GM12878 (cell line): ENCODE results near the gene CARS2. TPM values are rescaled to one million over a fixed set of nuclear protein-coding genes. Genes with fewer than 3 reads are reported as not detected.

ENCODE experiments used
- ATAC-seq: fragments of 200-7000 bp; cut with Tn5 transposase; 3 replicates; pipeline ENCODE4 v1.9.1; 2020; ENCODE audit warnings: mild to moderate bottlenecking, moderate library complexity
- BruUV-seq: library from RNA; stranded (reverse); fragments of 400-500 nt; replicated peaks from 2 replicates; lab custom pipeline; 2021; lab: Mats Ljungman, UMichigan
- CTCF ChIA-PET: fragments of 300-600 bp; sonication (Branson Sonifier 250); formaldehyde crosslinking; extraction: SDS; loops from one replicate; lab custom pipeline; 2021; ENCODE audit warnings: inconsistent platforms; lab: Yijun Ruan, JAX
- POLR2A ChIA-PET: fragments of 350-600 bp; formaldehyde crosslinking; extraction: SDS; loops from one replicate; lab custom pipeline; 2021; ENCODE audit warnings: inconsistent platforms; lab: Charles Lee
- RAD21 ChIA-PET: fragments of 300-600 bp; sonication (Branson Sonifier 250); formaldehyde crosslinking; loops from one replicate; lab custom pipeline; 2023; ENCODE audit warnings: antibody characterized with exemption; ENCODE audit not compliant: unreplicated experiment; lab: Charles Lee
- SMC1A ChIA-PET: fragments of 300-600 bp; sonication (Branson Sonifier 250); formaldehyde crosslinking; loops from one replicate; lab custom pipeline; 2023; ENCODE audit not compliant: unreplicated experiment, uncharacterized antibody; lab: Charles Lee
- DNase-seq: peaks from one replicate; pipeline ENCODE4 v3.0.0-alpha.2; 2011; ENCODE audit warnings: low read depth, low spot score
- FAIRE-seq: peaks from 3 replicates; lab custom pipeline; 2011; peaks lifted over from hg19 to GRCh38; lab: Jason Lieb, UNC
- H2AFZ ChIP-seq: 2 replicates; pipeline ENCODE4 v1.6.0; 2011; ENCODE audit warnings: low read depth, low read length, control low read depth; ENCODE audit not compliant: control insufficient read depth
- H3K27ac ChIP-seq: 2 replicates; pipeline ENCODE4 v1.5.1; 2011; ENCODE audit warnings: control low read depth; ENCODE audit not compliant: control insufficient read depth, insufficient read depth
- H3K27me3 ChIP-seq, 2 experiments: replicated peaks in 1 of 2; 2 replicates each; pipeline versions ENCODE4 v1.6.0 to v1.6.1; 2011; ENCODE audit warnings: low read length in 1 of 2; ENCODE audit not compliant: control insufficient read depth in 2 of 2, insufficient read depth in 2 of 2
- H3K36me3 ChIP-seq, 2 experiments: 2 replicates each; pipeline ENCODE4 v1.5.1; 2011; ENCODE audit warnings: low read length in 1 of 2; ENCODE audit not compliant: control insufficient read depth in 2 of 2, insufficient read depth in 2 of 2
- H3K4me1 ChIP-seq: 2 replicates; pipeline ENCODE4 v1.6.1; 2011; ENCODE audit warnings: mild to moderate bottlenecking, low read length, moderate library complexity, mixed read lengths; ENCODE audit not compliant: control insufficient read depth, insufficient read depth
- H3K4me2 ChIP-seq: 2 replicates; pipeline ENCODE4 v1.6.0; 2011; ENCODE audit warnings: control low read depth; ENCODE audit not compliant: control insufficient read depth, insufficient read depth
- H3K4me3 ChIP-seq: fragments of 200-600 bp; sonication (generic); 2 replicates; pipeline ENCODE4 v1.5.1; 2016
- H3K79me2 ChIP-seq: 2 replicates; pipeline ENCODE4 v1.6.0; 2011; ENCODE audit warnings: low read length; ENCODE audit not compliant: control insufficient read depth, insufficient read depth
- H3K9ac ChIP-seq: 2 replicates; pipeline ENCODE4 v1.8.0; 2011; ENCODE audit warnings: low read length, control low read depth, mixed read lengths; ENCODE audit not compliant: control insufficient read depth, insufficient read depth
- H3K9me3 ChIP-seq: replicated peaks from 3 replicates; pipeline ENCODE4 v1.5.1; 2011; ENCODE audit warnings: mild to moderate bottlenecking, low read length; ENCODE audit not compliant: control insufficient read depth, insufficient read depth
- H4K20me1 ChIP-seq: 2 replicates; pipeline ENCODE4 v1.6.0; 2011; ENCODE audit not compliant: control insufficient read depth, insufficient read depth
- ASH2L ChIP-seq: fragments of 300-600, 200-600 bp; sonication (generic); IDR thresholded peaks from 2 replicates; pipeline ENCODE4 v1.6.1; 2017; ENCODE audit warnings: low read depth, mild to moderate bottlenecking, borderline replicate concordance
- BCL11A ChIP-seq: IDR thresholded peaks from 2 replicates; pipeline ENCODE4 v1.6.1; 2011; ENCODE audit warnings: low read depth, low read length
- EP300 ChIP-seq, 2 experiments: fragments of 150-350 bp in 1 of 2; IDR thresholded peaks; 2 replicates each; pipeline ENCODE4 v1.6.1; 2011 to 2012; ENCODE audit warnings: low read depth in 2 of 2, low read length in 2 of 2, borderline replicate concordance in 1 of 2, improper control_type of control experiment in 1 of 2, inconsistent platforms in 1 of 2; ENCODE audit not compliant: control insufficient read depth in 1 of 2
- HDGF ChIP-seq: fragments of 450-650 bp; IDR thresholded peaks from 2 replicates; pipeline ENCODE4 v1.6.1; 2016; ENCODE audit warnings: antibody characterized with exemption
- WGBS: methylation state at CpG from one replicate; pipeline ENCODE4 v1.1.6; 2016; ENCODE audit warnings: low lambda C conversion rate; ENCODE audit not compliant: insufficient replicate concordance, insufficient coverage; ENCODE audit errors: missing lambda C conversion rate; 5-methylcytosine and 5-hydroxymethylcytosine counted together
- in situ Hi-C: fragments of 300-500 bp; cut with MboI; formaldehyde crosslinking; loops from 9 replicates; pipeline ENCODE4 v1.14.3; 2018; ENCODE audit warnings: mixed read lengths
- intact Hi-C: fragments of 100-400 bp; cut with micrococcal nuclease; formaldehyde crosslinking; loops from one replicate; pipeline ENCODE4 v1.14.2; 2022; ENCODE audit not compliant: unreplicated experiment
- polyA plus RNA-seq, 11 experiments: library from polyadenylated mRNA; depleted of rRNA in 4 of 11; unstranded in 6 of 11; stranded (reverse) in 5 of 11; fragments of >200 nt; fragmentation: Nextera tagmentation in 4 of 11; fragmentation: Illumina TruSeq in 1 of 11; extraction: Ambion mirVana in 4 of 11; extraction: Trizol in 1 of 11; gene quantifications; 1 replicate in 1 of 11; 2 replicates in 10 of 11; pipeline versions ENCODE4 v1.2.1 to v1.2.3, GENCODE V29; 2011 to 2016; ENCODE audit warnings: inconsistent platforms in 2 of 11, missing spikeins in 2 of 11, low read depth in 1 of 11
- total RNA-seq, 4 experiments: library from RNA; depleted of rRNA in 3 of 4; stranded (reverse); fragments of >200 nt in 3 of 4; fragmentation: Illumina TruSeq in 1 of 4; extraction: Trizol in 1 of 4; gene quantifications; 2 replicates each; pipeline versions ENCODE4 v1.2.1 to v1.2.3, GENCODE V29; 2013 to 2021
- TF ChIP-seq, protein P1 (sequence below): fragments of 450-650 bp; IDR thresholded peaks from 2 replicates; pipeline ENCODE4 v1.6.1; 2016; ENCODE audit warnings: mild to moderate bottlenecking

Gene CARS2
- total and polyA plus RNA-seq, 10 of the 15 experiments (the other 5 are each of a cell fraction or from before 2014, with no cell fraction given) = 4.2 to 101 (median 61.5) TPM

DNA sequence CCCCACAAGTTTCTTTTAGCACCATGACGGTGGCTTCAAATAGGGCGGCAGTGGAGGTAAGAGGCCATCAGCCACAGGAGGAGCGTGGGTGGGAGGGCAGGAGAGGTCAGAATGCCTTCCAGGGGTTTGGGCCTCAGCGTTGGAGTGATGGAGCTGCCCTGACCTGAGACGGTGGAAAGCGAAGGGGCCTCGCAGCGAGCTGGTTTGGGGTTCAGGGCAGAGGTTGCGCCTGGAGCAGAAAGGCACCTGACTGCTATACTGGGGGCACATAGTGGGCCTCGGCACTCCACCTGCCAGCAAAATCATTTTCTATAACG lies 91.0 kb downstream of the CARS2 start:
- H4K20me1 ChIP-seq = no peaks in the 10 kb centered on the region
- ChIA-PET CTCF (interaction anchor here (1.2 to 1.4 kb wide), 5 partner anchors 14 to 159 kb away, joined by 3 to 5 read pairs (median 5); no protein-coding TSS in a partner anchor), SMC1A (interaction anchor here (0.8 to 2.0 kb wide), 5 partner anchors 21 to 159 kb away, joined by 4 to 6 read pairs (median 4); no protein-coding TSS in a partner anchor), POLR2A (interaction anchor here (1.4 to 2.6 kb wide), 2 partner anchors 97 to 100 kb away, joined by 7 to 16 read pairs; no protein-coding TSS in a partner anchor), RAD21 (interaction anchor here (1.0 to 4.3 kb wide), 3 partner anchors 21 to 97 kb away, joined by 4 to 17 read pairs (median 4); no protein-coding TSS in a partner anchor)
- H2AFZ ChIP-seq = peak overlapping the region; percentile 85
- in situ Hi-C loops (no loop called here), intact Hi-C loops (loop anchor here (1.0 to 5.0 kb wide), 3 partner anchors 62 to 297 kb away; no protein-coding TSS in a partner anchor)
- WGBS = 80% methylated on average over 11 of the region's 11 CpGs
- H3K4me1 ChIP-seq = peaks cover 25% of the 10 kb centered on the region
- H3K4me2 ChIP-seq = peak overlapping the region; percentile 82
- no peaks in the 10 kb centered on the region for H3K27me3 ChIP-seq
- H3K79me2 ChIP-seq = peaks cover 49% of the 10 kb centered on the region
- peak overlapping the region; percentile 86 for H3K27ac ChIP-seq
- DNase-seq = no peak
- peak overlapping the region; percentile 84; the same call in 1 of the 2 replicates for H3K9ac ChIP-seq
- no peak for FAIRE-seq
- BruUV-seq = TSS peak; percentile 88
- H3K4me3 ChIP-seq = peak overlapping the region; percentile 63
- no peak for ATAC-seq
- H3K9me3 ChIP-seq = no peaks in the 10 kb centered on the region
- TF ChIP-seq, protein P1, sequence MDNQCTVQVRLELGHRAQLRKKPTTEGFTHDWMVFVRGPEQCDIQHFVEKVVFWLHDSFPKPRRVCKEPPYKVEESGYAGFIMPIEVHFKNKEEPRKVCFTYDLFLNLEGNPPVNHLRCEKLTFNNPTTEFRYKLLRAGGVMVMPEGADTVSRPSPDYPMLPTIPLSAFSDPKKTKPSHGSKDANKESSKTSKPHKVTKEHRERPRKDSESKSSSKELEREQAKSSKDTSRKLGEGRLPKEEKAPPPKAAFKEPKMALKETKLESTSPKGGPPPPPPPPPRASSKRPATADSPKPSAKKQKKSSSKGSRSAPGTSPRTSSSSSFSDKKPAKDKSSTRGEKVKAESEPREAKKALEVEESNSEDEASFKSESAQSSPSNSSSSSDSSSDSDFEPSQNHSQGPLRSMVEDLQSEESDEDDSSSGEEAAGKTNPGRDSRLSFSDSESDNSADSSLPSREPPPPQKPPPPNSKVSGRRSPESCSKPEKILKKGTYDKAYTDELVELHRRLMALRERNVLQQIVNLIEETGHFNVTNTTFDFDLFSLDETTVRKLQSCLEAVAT = peak; percentile 96
- TF ChIP-seq BCL11A (no peak), HDGF (peak; percentile 62; the same call in 1 of the 2 replicates), EP300 (IDR thresholded peaks at IDR 0.05; ENCODE audit: borderline replicate concordance in 1 of 2, control insufficient read depth in 1 of 2, low read depth in 2 of 2, low read length in 2 of 2) (no peak), ASH2L (0 out of 2 replicates have a peak, but pooled peaks have one; percentile 9)
- no peaks in the 10 kb centered on the region for H3K36me3 ChIP-seq
